ENCODE measurements around the gene GTF2H2C. TPM values are rescaled to one million over a fixed set of nuclear protein-coding genes. Genes with fewer than 3 reads are reported as not detected.
"Not testable (repeated sequence)": the region's sequence is repeated elsewhere in the genome, so short reads cannot be mapped to it uniquely, and the experiment has no call there.

The GTF2H2C gene
- 10 to 100 TPM; 30.8 to 52.2 (median 42.6) TPM for total RNA-seq
- polyA plus RNA-seq: 10 to 100 TPM; 17.3 to 17.6 TPM
- 6.6 reads per million, percentile 28 among the genes with 10 or more reads in this experiment for total RNA-seq

DNA sequence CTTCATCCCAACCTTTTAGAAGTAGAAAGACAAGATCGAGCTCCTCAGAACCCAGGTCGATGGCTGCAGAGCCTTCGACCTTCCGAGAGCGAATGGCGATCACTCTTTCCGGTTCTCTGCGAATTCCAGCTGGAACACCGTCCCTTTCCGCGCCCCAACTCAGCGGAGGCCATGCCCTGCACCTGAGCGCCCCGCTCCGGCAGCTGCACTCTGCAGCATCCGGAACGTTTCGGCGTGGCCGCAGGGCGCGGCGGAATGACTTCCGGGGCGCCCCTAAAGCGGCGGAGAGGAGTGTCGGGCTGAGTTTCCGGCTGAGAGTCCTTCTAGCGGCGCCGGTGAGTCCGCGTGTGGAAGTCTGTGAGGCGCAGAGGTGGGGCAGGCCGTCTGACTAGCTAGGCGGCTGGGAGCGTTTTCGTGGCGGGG lies at the start of gene GTF2H2C:
Gene GTF2H2C (plus strand): TSS at position 284 of the 423 bp plus-strand sequence. CDS start 4,942 bp downstream, outside the sequence.
- H3K27me3 Mint-ChIP-seq; H3K36me3 ChIP-seq (ENCODE audit: control insufficient read depth in 2 of 3, insufficient read depth in 3 of 3, low read length in 3 of 3); CTCF ChIA-PET; H3K27me3 ChIP-seq (ENCODE audit: control insufficient read depth in 2 of 2, insufficient read depth in 2 of 2, low read length in 2 of 2); H3K9me3 ChIP-seq (ENCODE audit: control insufficient read depth in 2 of 3, low read length in 3 of 3); H3K4me1 ChIP-seq (ENCODE audit: control insufficient read depth in 2 of 2, insufficient read depth in 2 of 2, low read length in 2 of 2); intact Hi-C loops (cut with micrococcal nuclease); H3K4me1 Mint-ChIP-seq; H3K9me3 Mint-ChIP-seq; H3K36me3 Mint-ChIP-seq; POLR2A ChIA-PET: not testable (repeated sequence)
- DNase-seq (peak; percentile 57 to 84 (median 77)), ATAC-seq (peak; percentile 100)
- H3K27ac Mint-ChIP-seq: peak within 1 kb of the TSS; percentile 39 to 93 (median 89)
- H3K27ac ChIP-seq (ENCODE audit: low read depth, low read length): peak within 1 kb of the TSS; percentile 35
- peak within 1 kb of the TSS; percentile 79 to 97 (median 94) for H3K4me3 Mint-ChIP-seq
- peak within 1 kb of the TSS; percentile 57 for H3K4me3 ChIP-seq (ENCODE audit: low read length)

- ChIA-PET POLR2A (no interaction called here), CTCF (no interaction called here)
- Mint-ChIP-seq H3K4me3 (no peak overlapping the region), H3K36me3 (no peaks in the 10 kb centered on the region), H3K4me1 (no peaks in the 10 kb centered on the region), H3K9me3 (peaks cover 0 to 2% (median 0%) of the 10 kb centered on the region in 11 donors), H3K27ac (no peak overlapping the region), H3K27me3 (peaks cover 0 to 6% (median 0%) of the 10 kb centered on the region in 5 donors)
- Histone ChIP-seq H3K36me3 (ENCODE audit: control insufficient read depth in 2 of 3, insufficient read depth in 3 of 3, low read length in 3 of 3) (no peaks in the 10 kb centered on the region), H3K9me3 (ENCODE audit: control insufficient read depth in 2 of 3, low read length in 3 of 3) (no peaks in the 10 kb centered on the region), H3K27me3 (ENCODE audit: control insufficient read depth in 2 of 2, insufficient read depth in 2 of 2, low read length in 2 of 2) (no peaks in the 10 kb centered on the region), H3K4me1 (ENCODE audit: control insufficient read depth in 2 of 2, insufficient read depth in 2 of 2, low read length in 2 of 2) (no peaks in the 10 kb centered on the region), H3K27ac (ENCODE audit: low read depth, low read length) (no peak overlapping the region), H3K4me3 (ENCODE audit: low read length) (no peak overlapping the region)
- ATAC-seq (no peak), DNase-seq (no peak)
- intact Hi-C loops (cut with micrococcal nuclease): no loop called here
Observed at GRCh38 chr5:69510694-69511093, 49.3 kb upstream of the GTF2H2C start.

- Mint-ChIP-seq H3K9me3 (peaks cover 0 to 2% (median 0%) of the 10 kb centered on the region in 11 donors), H3K27me3 (peaks cover 0 to 4% (median 0%) of the 10 kb centered on the region in 5 donors), H3K36me3 (no peaks in the 10 kb centered on the region), H3K27ac (no peak overlapping the region), H3K4me3 (no peak overlapping the region), H3K4me1 (no peaks in the 10 kb centered on the region)
- no peaks in the 10 kb centered on the region for H3K27me3 ChIP-seq (ENCODE audit: control insufficient read depth in 2 of 2, insufficient read depth in 2 of 2, low read length in 2 of 2)
- no peaks in the 10 kb centered on the region for H3K4me1 ChIP-seq (ENCODE audit: control insufficient read depth in 2 of 2, insufficient read depth in 2 of 2, low read length in 2 of 2)
- ChIA-PET CTCF (no interaction called here), POLR2A (no interaction called here)
- no peaks in the 10 kb centered on the region for H3K36me3 ChIP-seq (ENCODE audit: control insufficient read depth in 2 of 3, insufficient read depth in 3 of 3, low read length in 3 of 3)
- intact Hi-C loops (cut with micrococcal nuclease): no loop called here
- DNase-seq: no peak
- ATAC-seq: no peak
- H3K27ac ChIP-seq (ENCODE audit: low read depth, low read length): no peak overlapping the region
- no peaks in the 10 kb centered on the region for H3K9me3 ChIP-seq (ENCODE audit: control insufficient read depth in 2 of 3, low read length in 3 of 3)
- no peak overlapping the region for H3K4me3 ChIP-seq (ENCODE audit: low read length)
Observed at GRCh38 chr5:69512740-69513260, 47.2 kb upstream of the GTF2H2C start.

DNA sequence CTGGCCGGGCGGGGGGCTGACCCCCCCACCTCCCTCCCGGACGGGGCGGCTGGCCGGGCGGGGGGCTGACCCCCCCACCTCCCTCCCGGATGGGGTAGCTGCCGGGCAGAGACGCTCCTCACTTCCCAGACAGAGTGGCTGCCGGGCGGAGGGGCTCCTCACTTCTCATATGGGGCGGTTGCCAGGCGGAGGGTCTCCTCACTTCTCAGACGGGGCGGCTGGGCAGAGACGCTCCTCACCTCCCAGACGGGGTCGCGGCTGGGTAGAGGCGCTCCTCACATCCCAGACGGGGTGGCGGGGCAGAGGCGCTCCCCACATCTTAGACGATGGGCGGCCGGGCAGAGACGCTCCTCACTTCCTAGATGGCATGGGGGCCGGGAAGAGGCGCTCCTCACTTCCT lies 44.4 kb upstream of the GTF2H2C start:
- H3K27me3 Mint-ChIP-seq; H3K4me3 ChIP-seq (ENCODE audit: low read length); H3K4me3 Mint-ChIP-seq; H3K4me1 Mint-ChIP-seq; H3K36me3 Mint-ChIP-seq; H3K27ac ChIP-seq (ENCODE audit: low read depth, low read length); DNase-seq; H3K27ac Mint-ChIP-seq; ATAC-seq; H3K4me1 ChIP-seq (ENCODE audit: control insufficient read depth in 2 of 2, insufficient read depth in 2 of 2, low read length in 2 of 2); H3K27me3 ChIP-seq (ENCODE audit: control insufficient read depth in 2 of 2, insufficient read depth in 2 of 2, low read length in 2 of 2); POLR2A ChIA-PET; H3K9me3 Mint-ChIP-seq; CTCF ChIA-PET; H3K36me3 ChIP-seq (ENCODE audit: control insufficient read depth in 2 of 3, insufficient read depth in 3 of 3, low read length in 3 of 3); intact Hi-C loops (cut with micrococcal nuclease); H3K9me3 ChIP-seq (ENCODE audit: control insufficient read depth in 2 of 3, low read length in 3 of 3): not testable (repeated sequence)

- Mint-ChIP-seq H3K4me3 (no peak overlapping the region), H3K4me1 (no peaks in the 10 kb centered on the region), H3K27me3 (peaks cover 0 to 9% (median 0%) of the 10 kb centered on the region in 5 donors), H3K36me3 (no peaks in the 10 kb centered on the region), H3K27ac (no peak overlapping the region), H3K9me3 (peaks cover 0 to 2% (median 0%) of the 10 kb centered on the region in 11 donors)
- POLR2A ChIA-PET: no interaction called here
- Histone ChIP-seq H3K4me3 (ENCODE audit: low read length) (no peak overlapping the region), H3K27me3 (ENCODE audit: control insufficient read depth in 2 of 2, insufficient read depth in 2 of 2, low read length in 2 of 2) (no peaks in the 10 kb centered on the region), H3K36me3 (ENCODE audit: control insufficient read depth in 2 of 3, insufficient read depth in 3 of 3, low read length in 3 of 3) (no peaks in the 10 kb centered on the region), H3K4me1 (ENCODE audit: control insufficient read depth in 2 of 2, insufficient read depth in 2 of 2, low read length in 2 of 2) (no peaks in the 10 kb centered on the region), H3K27ac (ENCODE audit: low read depth, low read length) (no peak overlapping the region), H3K9me3 (ENCODE audit: control insufficient read depth in 2 of 3, low read length in 3 of 3) (no peaks in the 10 kb centered on the region)
- no peak for DNase-seq
- CTCF ChIA-PET: no interaction called here
- no peak for ATAC-seq
- intact Hi-C loops (cut with micrococcal nuclease): no loop called here
Observed at GRCh38 chr5:69516769-69517168, 43.2 kb upstream of the GTF2H2C start.

DNA sequence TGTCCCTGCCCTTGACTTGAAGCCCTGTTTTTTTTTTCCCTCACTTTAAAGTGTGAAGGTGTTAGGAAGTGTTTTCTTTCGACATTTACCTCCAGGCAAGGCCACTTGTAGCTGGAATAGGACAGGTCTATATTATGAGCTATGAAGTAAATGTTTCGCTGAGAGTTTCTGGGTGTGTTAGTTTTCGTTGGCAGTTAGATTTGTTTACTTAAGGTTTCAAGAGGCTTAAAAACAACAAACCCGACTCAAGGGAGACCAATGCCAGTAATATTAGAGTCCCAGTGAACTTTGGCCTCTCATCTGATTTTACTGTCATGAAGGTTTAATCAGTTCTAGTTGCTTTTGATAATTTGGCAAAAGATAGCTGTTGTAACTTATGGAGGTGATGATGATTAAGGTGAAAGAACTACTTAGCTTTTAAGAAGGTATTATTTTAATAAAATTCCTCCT lies 42.2 kb upstream of the GTF2H2C start:
- H3K27me3 Mint-ChIP-seq: peaks cover 0 to 8% (median 0%) of the 10 kb centered on the region in 5 donors
- no peak overlapping the region for H3K27ac Mint-ChIP-seq
- Histone ChIP-seq H3K27me3 (ENCODE audit: control insufficient read depth in 2 of 2, insufficient read depth in 2 of 2, low read length in 2 of 2) (no peaks in the 10 kb centered on the region), H3K9me3 (ENCODE audit: control insufficient read depth in 2 of 3, low read length in 3 of 3) (no peaks in the 10 kb centered on the region), H3K4me3 (ENCODE audit: low read length) (no peak overlapping the region), H3K36me3 (ENCODE audit: control insufficient read depth in 2 of 3, insufficient read depth in 3 of 3, low read length in 3 of 3) (no peaks in the 10 kb centered on the region), H3K4me1 (ENCODE audit: control insufficient read depth in 2 of 2, insufficient read depth in 2 of 2, low read length in 2 of 2) (no peaks in the 10 kb centered on the region), H3K27ac (ENCODE audit: low read depth, low read length) (no peak overlapping the region)
- ATAC-seq: no peak
- H3K4me3 Mint-ChIP-seq: no peak overlapping the region
- POLR2A ChIA-PET: no interaction called here
- H3K36me3 Mint-ChIP-seq: no peaks in the 10 kb centered on the region
- DNase-seq: no peak
- CTCF ChIA-PET: interaction anchor here (0.5 kb wide), 1 partner anchor 489 kb away, joined by 3 read pairs; no protein-coding TSS in a partner anchor
- H3K9me3 Mint-ChIP-seq: peaks cover 0 to 2% (median 0%) of the 10 kb centered on the region in 11 donors
- no peaks in the 10 kb centered on the region for H3K4me1 Mint-ChIP-seq
- intact Hi-C loops (cut with micrococcal nuclease): no loop called here

DNA sequence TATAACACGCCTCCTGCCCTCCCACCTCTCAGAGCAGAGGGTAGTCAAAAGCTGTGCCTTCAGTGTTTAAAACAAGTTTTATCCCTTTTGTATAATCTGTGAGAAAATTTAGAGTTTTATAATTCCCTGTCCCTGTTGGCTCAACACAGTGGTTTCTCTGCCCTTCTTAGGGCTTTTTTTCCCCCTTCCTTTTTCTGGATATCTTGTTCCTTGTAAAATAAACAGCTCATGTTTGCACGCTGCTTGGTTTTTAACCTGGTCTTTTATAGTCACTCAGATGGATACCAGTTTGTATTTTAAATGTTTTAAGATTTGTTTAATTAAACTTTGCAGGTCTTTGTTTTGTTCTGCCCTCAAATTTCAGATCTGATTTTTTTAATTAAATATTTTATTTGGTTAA lies 40.7 kb upstream of the GTF2H2C start:
- DNase-seq (no peak), ATAC-seq (no peak)
- H3K27ac ChIP-seq (ENCODE audit: low read depth, low read length): no peak overlapping the region
- Mint-ChIP-seq H3K27ac (no peak overlapping the region), H3K36me3 (no peaks in the 10 kb centered on the region), H3K4me3 (no peak overlapping the region), H3K27me3 (peaks cover 0 to 6% (median 0%) of the 10 kb centered on the region in 5 donors), H3K9me3 (peaks cover 0 to 2% (median 0%) of the 10 kb centered on the region in 11 donors), H3K4me1 (no peaks in the 10 kb centered on the region)
- ChIA-PET CTCF (no interaction called here), POLR2A (interaction anchor here (0.6 kb wide), 1 partner anchor 303 kb away, joined by 8 read pairs; no protein-coding TSS in a partner anchor)
- H3K27me3 ChIP-seq (ENCODE audit: control insufficient read depth in 2 of 2, insufficient read depth in 2 of 2, low read length in 2 of 2): no peaks in the 10 kb centered on the region
- no peaks in the 10 kb centered on the region for H3K4me1 ChIP-seq (ENCODE audit: control insufficient read depth in 2 of 2, insufficient read depth in 2 of 2, low read length in 2 of 2)
- H3K36me3 ChIP-seq (ENCODE audit: control insufficient read depth in 2 of 3, insufficient read depth in 3 of 3, low read length in 3 of 3): no peaks in the 10 kb centered on the region
- intact Hi-C loops (cut with micrococcal nuclease): no loop called here
- no peaks in the 10 kb centered on the region for H3K9me3 ChIP-seq (ENCODE audit: control insufficient read depth in 2 of 3, low read length in 3 of 3)
- H3K4me3 ChIP-seq (ENCODE audit: low read length): no peak overlapping the region

All from naive thymus-derived CD4-positive, alpha-beta T cell (primary cell).